ENCODE measurements around the gene WDHD1.
"Not testable (repeated sequence)": the region's sequence is repeated elsewhere in the genome, so short reads cannot be mapped to it uniquely, and the experiment has no call there.

- TF ChIP-seq POLR2AphosphoS5 (IDR thresholded peaks at IDR 0.05; ENCODE audit: low read depth, low read length); EZH2 (IDR thresholded peaks at IDR 0.05; ENCODE audit: low read depth, low read length, severe bottlenecking); POLR2A (IDR thresholded peaks at IDR 0.05; ENCODE audit: control extremely low read depth in 1 of 2, low read depth in 2 of 2, low read length in 2 of 2); GABPA (IDR thresholded peaks at IDR 0.05; ENCODE audit: borderline replicate concordance, insufficient read depth, low read length); JUN (IDR thresholded peaks at IDR 0.05; ENCODE audit: low read depth, low read length); SAP30 (IDR thresholded peaks at IDR 0.05; ENCODE audit: insufficient read depth, insufficient replicate concordance, low read length); NRF1 (IDR thresholded peaks at IDR 0.05; ENCODE audit: low read depth, low read length); SP1 (IDR thresholded peaks at IDR 0.05; ENCODE audit: low read depth, low read length); NANOG (IDR thresholded peaks at IDR 0.05; ENCODE audit: insufficient read depth, low read depth, low read length, poor library complexity, severe bottlenecking); TAF1 (IDR thresholded peaks at IDR 0.05; ENCODE audit: low read depth, low read length); GTF2F1 (IDR thresholded peaks at IDR 0.05; ENCODE audit: borderline replicate concordance, low read depth, low read length); HDAC6 (IDR thresholded peaks at IDR 0.05; ENCODE audit: low read depth, low read length): not testable (repeated sequence)
- TF ChIP-seq, protein P1, sequence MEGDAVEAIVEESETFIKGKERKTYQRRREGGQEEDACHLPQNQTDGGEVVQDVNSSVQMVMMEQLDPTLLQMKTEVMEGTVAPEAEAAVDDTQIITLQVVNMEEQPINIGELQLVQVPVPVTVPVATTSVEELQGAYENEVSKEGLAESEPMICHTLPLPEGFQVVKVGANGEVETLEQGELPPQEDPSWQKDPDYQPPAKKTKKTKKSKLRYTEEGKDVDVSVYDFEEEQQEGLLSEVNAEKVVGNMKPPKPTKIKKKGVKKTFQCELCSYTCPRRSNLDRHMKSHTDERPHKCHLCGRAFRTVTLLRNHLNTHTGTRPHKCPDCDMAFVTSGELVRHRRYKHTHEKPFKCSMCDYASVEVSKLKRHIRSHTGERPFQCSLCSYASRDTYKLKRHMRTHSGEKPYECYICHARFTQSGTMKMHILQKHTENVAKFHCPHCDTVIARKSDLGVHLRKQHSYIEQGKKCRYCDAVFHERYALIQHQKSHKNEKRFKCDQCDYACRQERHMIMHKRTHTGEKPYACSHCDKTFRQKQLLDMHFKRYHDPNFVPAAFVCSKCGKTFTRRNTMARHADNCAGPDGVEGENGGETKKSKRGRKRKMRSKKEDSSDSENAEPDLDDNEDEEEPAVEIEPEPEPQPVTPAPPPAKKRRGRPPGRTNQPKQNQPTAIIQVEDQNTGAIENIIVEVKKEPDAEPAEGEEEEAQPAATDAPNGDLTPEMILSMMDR (IDR thresholded peaks at IDR 0.05; ENCODE audit: control extremely low read depth in 1 of 3, insufficient read depth in 1 of 3, low read depth in 1 of 3, low read length in 3 of 3): not testable (repeated sequence)
- TF ChIP-seq, protein P2, sequence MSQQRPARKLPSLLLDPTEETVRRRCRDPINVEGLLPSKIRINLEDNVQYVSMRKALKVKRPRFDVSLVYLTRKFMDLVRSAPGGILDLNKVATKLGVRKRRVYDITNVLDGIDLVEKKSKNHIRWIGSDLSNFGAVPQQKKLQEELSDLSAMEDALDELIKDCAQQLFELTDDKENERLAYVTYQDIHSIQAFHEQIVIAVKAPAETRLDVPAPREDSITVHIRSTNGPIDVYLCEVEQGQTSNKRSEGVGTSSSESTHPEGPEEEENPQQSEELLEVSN (IDR thresholded peaks at IDR 0.05): not testable (repeated sequence)
These were observed 73.3 kb downstream of the WDHD1 start for GRCh38 chr14:54953609-54954008.

All from H1 (cell line).